Mucosa of descending colon (tissue), 3 donors: ENCODE data around the gene ZNF182. TPM values are rescaled to one million over a fixed set of nuclear protein-coding genes. Genes with fewer than 3 reads are reported as not detected.
"Not testable (repeated sequence)": the region's sequence is repeated elsewhere in the genome, so short reads cannot be mapped to it uniquely, and the experiment has no call there.

Source experiments
- ATAC-seq: fragments of 200-7000 bp; cut with Tn5 transposase; one replicate; pipeline ENCODE4 v1.9.1; 2020; ENCODE audit warnings: mild to moderate bottlenecking, moderate library complexity
- DNase-seq, 3 donors: peaks; one replicate each; pipeline ENCODE4 v3.0.0-alpha.2; 2020
- H3K36me3 ChIP-seq: fragments of 200-600 bp; one replicate; pipeline ENCODE4 v1.8.0; 2021; ENCODE audit warnings: low read depth, mild to moderate bottlenecking
- H3K4me1 ChIP-seq: fragments of 200-600 bp; one replicate; pipeline ENCODE4 v1.8.0; 2021; ENCODE audit warnings: low read depth, mild to moderate bottlenecking
- H3K4me3 ChIP-seq: fragments of 200-600 bp; one replicate; pipeline ENCODE4 v1.8.0; 2021; ENCODE audit warnings: mild to moderate bottlenecking
- H3K9me3 ChIP-seq: fragments of 200-600 bp; one replicate; pipeline ENCODE4 v1.8.0; 2021; ENCODE audit warnings: mild to moderate bottlenecking
- intact Hi-C, 2 donors: fragments of 100-400 bp; cut with DNase I in 1 of 2; cut with micrococcal nuclease in 1 of 2; formaldehyde crosslinking; loops; one replicate each; pipeline versions ENCODE4 v1.11.0 to v1.11.1; 2022; cut with DNase I, micrococcal nuclease
- total RNA-seq, 3 donors: library from RNA; stranded (reverse); fragmentation: NEBNext Ultra II Directional in 2 of 3; extraction: Animal tissue kit (Norgen Biotek cat#: 25700) in 2 of 3; gene quantifications; one replicate each; pipeline versions ENCODE4 v1.2.1 to v1.2.4, GENCODE V29; 2021 to 2023
- TF ChIP-seq, protein P1 (sequence below): fragments of 200-600 bp; IDR thresholded peaks from one replicate; pipeline ENCODE4 v1.8.0; 2022; ENCODE audit warnings: antibody characterized with exemption, mild to moderate bottlenecking
- donor health status: DM: no; HTN: no; CAD: no; lungs with moderate emphysema.
- donor health status: DM: no; HTN: no; CAD: no.
- donor health status: DM: no; HTN: yes; CAD: no.

The ZNF182 gene
- total RNA-seq, 3 donors from 2014 or later: 3.7 to 5.6 (median 4.7) TPM

DNA sequence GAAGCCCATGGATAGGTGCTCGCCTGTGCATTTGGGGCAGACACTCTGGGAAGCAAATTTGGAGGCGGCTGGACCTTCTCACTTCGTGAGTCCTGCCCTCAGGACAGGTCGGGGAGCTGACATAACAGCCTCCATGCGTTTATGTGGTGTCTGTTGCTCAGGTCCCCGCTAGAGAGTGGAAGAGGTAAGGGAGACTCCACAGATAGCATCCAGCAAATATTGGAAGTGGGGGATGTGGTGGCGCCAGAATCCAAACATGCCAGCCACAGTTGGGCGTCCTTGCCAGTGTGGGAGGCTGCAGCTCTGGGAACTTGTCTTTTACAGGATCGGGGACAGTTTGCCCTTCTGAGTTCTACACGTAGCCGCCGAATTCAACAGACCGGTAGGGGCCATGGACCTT is 47.8 kb downstream of the ZNF182 start:
- Histone ChIP-seq H3K4me3 (no peak overlapping the region), H3K4me1 (no peaks in the 10 kb centered on the region), H3K9me3 (no peaks in the 10 kb centered on the region), H3K36me3 (no peaks in the 10 kb centered on the region)
- TF ChIP-seq, protein P1, sequence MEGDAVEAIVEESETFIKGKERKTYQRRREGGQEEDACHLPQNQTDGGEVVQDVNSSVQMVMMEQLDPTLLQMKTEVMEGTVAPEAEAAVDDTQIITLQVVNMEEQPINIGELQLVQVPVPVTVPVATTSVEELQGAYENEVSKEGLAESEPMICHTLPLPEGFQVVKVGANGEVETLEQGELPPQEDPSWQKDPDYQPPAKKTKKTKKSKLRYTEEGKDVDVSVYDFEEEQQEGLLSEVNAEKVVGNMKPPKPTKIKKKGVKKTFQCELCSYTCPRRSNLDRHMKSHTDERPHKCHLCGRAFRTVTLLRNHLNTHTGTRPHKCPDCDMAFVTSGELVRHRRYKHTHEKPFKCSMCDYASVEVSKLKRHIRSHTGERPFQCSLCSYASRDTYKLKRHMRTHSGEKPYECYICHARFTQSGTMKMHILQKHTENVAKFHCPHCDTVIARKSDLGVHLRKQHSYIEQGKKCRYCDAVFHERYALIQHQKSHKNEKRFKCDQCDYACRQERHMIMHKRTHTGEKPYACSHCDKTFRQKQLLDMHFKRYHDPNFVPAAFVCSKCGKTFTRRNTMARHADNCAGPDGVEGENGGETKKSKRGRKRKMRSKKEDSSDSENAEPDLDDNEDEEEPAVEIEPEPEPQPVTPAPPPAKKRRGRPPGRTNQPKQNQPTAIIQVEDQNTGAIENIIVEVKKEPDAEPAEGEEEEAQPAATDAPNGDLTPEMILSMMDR: no peak
- intact Hi-C loops: no loop called here
- DNase-seq (no peak), ATAC-seq (no peak)

DNA sequence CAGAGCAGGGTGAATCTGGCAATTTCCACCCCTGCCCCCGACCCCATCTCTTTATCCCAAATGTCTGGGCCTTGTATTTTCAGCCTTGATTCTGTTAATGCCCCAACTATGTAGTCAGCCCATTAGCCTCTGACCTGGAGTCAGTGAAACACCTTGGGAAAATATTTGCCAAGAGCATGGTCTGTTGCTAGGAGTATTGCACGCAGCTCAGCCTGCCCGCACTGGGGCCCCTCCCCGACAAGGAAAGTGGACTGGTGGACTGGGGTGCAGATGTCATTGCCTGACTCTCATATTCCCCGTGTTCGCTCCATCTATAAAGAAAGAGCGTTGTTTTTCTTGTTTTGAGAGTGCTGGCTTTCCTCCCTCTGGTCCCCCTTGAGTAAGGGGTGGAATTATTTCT is 48.5 kb downstream of the ZNF182 start:
- H3K9me3 ChIP-seq, H3K4me3 ChIP-seq, H3K4me1 ChIP-seq, intact Hi-C loops, DNase-seq, H3K36me3 ChIP-seq: not testable (repeated sequence)
- peak; percentile 36 for ATAC-seq

GRCh38 chrX:47941423-47941822 is 62.4 kb downstream of the ZNF182 start:
- Histone ChIP-seq H3K9me3 (no peaks in the 10 kb centered on the region), H3K4me1 (no peaks in the 10 kb centered on the region), H3K4me3 (no peak overlapping the region), H3K36me3 (no peaks in the 10 kb centered on the region)
- ATAC-seq (no peak), DNase-seq (no peak)
- intact Hi-C loops: no loop called here
- TF ChIP-seq, protein P1: no peak

DNA sequence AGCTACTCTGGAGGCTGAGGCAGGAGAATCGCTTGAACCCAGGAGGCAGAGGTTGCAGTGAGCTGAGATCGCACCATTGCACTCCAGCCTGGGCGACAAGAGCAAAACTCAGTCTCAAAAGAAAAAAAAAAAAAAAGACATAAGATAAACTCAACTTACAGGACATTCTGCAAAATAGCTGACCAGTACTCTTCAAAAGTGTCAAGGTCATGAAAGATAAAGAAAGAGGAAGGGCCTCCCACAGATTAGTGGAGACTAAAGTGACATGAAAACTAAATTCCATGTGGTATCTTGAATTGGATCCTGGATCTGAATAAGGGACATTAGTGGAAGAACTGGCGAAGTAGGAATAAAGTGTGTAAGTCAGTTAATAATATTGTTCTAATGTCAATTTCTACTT is 63.3 kb downstream of the ZNF182 start:
- no peaks in the 10 kb centered on the region for H3K4me1 ChIP-seq
- H3K4me3 ChIP-seq: no peak overlapping the region
- ATAC-seq (no peak), DNase-seq (no peak)
- no peaks in the 10 kb centered on the region for H3K36me3 ChIP-seq
- TF ChIP-seq, protein P1: no peak
- intact Hi-C loops: no loop called here
- H3K9me3 ChIP-seq: no peaks in the 10 kb centered on the region

DNA sequence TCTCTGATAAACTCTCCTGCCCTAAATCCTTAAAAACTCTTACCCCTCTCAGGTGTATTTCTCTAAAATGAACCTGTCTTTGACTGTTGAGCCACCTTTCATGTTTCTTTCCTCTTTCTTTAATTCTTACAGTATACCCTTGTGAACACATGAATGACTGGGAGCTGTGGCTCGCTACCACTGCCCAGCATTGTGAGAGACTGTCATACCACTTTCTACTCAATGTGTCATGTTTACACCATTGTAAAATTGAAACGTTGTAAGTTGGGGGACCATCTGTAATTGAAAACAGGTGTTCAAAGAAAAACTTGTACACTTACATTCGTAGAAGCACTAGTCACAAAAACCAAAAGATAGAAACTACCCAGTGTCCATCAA is 66.9 kb downstream of the ZNF182 start:
- TF ChIP-seq, protein P1: no peak
- no peaks in the 10 kb centered on the region for H3K4me1 ChIP-seq
- no peak for DNase-seq
- H3K4me3 ChIP-seq: no peak overlapping the region
- intact Hi-C loops: no loop called here
- no peak for ATAC-seq
- H3K9me3 ChIP-seq: no peaks in the 10 kb centered on the region
- no peaks in the 10 kb centered on the region for H3K36me3 ChIP-seq

- ATAC-seq (no peak), DNase-seq (no peak)
- Histone ChIP-seq H3K9me3 (no peaks in the 10 kb centered on the region), H3K4me3 (no peak overlapping the region), H3K4me1 (no peaks in the 10 kb centered on the region), H3K36me3 (no peaks in the 10 kb centered on the region)
- TF ChIP-seq, protein P1: no peak
- intact Hi-C loops: no loop called here
Observed at GRCh38 chrX:47936224-47936939, 67.4 kb downstream of the ZNF182 start.
